PFSK-1 (cell line): ENCODE measurements around the gene COQ6.

Source experiments
- POLR2AphosphoS5 ChIP-seq: IDR thresholded peaks from 2 replicates; pipeline ENCODE4 v1.6.1; 2012; ENCODE audit warnings: low read depth, mild to moderate bottlenecking, control low read depth, low read length, moderate library complexity
- SIN3A ChIP-seq: IDR thresholded peaks from 2 replicates; pipeline ENCODE4 v1.6.1; 2012; ENCODE audit warnings: mild to moderate bottlenecking, low read length, moderate library complexity, borderline replicate concordance; ENCODE audit not compliant: insufficient read depth
- TAF1 ChIP-seq: IDR thresholded peaks from 2 replicates; pipeline ENCODE4 v1.6.1; 2012; ENCODE audit warnings: low read length, control low read depth, borderline replicate concordance; ENCODE audit not compliant: insufficient read depth
- TF ChIP-seq, protein P1 (sequence below), 2 experiments: IDR thresholded peaks; 2 replicates each; pipeline versions ENCODE4 v1.6.1 to v1.8.0; 2011 to 2012; ENCODE audit warnings: low read depth in 2 of 2, low read length in 2 of 2, control low read depth in 1 of 2, inconsistent platforms in 1 of 2, mild to moderate bottlenecking in 1 of 2, moderate library complexity in 1 of 2; ENCODE audit not compliant: insufficient read depth in 1 of 2

GRCh38 chr14:73942180-73942579, 7.9 kb upstream of the COQ6 start:
- TF ChIP-seq POLR2AphosphoS5 = no peak
- no peak for TF ChIP-seq TAF1
- TF ChIP-seq, protein P1, sequence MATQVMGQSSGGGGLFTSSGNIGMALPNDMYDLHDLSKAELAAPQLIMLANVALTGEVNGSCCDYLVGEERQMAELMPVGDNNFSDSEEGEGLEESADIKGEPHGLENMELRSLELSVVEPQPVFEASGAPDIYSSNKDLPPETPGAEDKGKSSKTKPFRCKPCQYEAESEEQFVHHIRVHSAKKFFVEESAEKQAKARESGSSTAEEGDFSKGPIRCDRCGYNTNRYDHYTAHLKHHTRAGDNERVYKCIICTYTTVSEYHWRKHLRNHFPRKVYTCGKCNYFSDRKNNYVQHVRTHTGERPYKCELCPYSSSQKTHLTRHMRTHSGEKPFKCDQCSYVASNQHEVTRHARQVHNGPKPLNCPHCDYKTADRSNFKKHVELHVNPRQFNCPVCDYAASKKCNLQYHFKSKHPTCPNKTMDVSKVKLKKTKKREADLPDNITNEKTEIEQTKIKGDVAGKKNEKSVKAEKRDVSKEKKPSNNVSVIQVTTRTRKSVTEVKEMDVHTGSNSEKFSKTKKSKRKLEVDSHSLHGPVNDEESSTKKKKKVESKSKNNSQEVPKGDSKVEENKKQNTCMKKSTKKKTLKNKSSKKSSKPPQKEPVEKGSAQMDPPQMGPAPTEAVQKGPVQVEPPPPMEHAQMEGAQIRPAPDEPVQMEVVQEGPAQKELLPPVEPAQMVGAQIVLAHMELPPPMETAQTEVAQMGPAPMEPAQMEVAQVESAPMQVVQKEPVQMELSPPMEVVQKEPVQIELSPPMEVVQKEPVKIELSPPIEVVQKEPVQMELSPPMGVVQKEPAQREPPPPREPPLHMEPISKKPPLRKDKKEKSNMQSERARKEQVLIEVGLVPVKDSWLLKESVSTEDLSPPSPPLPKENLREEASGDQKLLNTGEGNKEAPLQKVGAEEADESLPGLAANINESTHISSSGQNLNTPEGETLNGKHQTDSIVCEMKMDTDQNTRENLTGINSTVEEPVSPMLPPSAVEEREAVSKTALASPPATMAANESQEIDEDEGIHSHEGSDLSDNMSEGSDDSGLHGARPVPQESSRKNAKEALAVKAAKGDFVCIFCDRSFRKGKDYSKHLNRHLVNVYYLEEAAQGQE (IDR thresholded peaks at IDR 0.05; ENCODE audit: insufficient read depth in 1 of 2, low read depth in 2 of 2, low read length in 2 of 2) = no peak
- TF ChIP-seq SIN3A = no peak
